Heart right ventricle (tissue), 16 donors: ENCODE data around the gene LIN7B. TPM values are rescaled to one million over a fixed set of nuclear protein-coding genes. Genes with fewer than 3 reads are reported as not detected.

Experiments
- ATAC-seq, 8 donors: fragments of 200-7000 bp; cut with Tn5 transposase; one replicate each; pipeline ENCODE4 v1.9.1; 2020; ENCODE audit warnings: mild to moderate bottlenecking in 8 of 8, moderate library complexity in 8 of 8, moderate number of reproducible peaks in 1 of 8
- DNase-seq, 2 donors: peaks; one replicate each; pipeline ENCODE4 v3.0.0-alpha.2; 2020
- H3K27ac ChIP-seq, 10 donors: fragments of 200-600 bp; sonication (generic) in 2 of 10; one replicate each; pipeline versions ENCODE4 v1.5.0 to v1.8.0; 2020 to 2022; ENCODE audit warnings: mild to moderate bottlenecking in 3 of 10
- H3K27me3 ChIP-seq, 7 donors: fragments of 200-600 bp; one replicate each; pipeline ENCODE4 v1.8.0; 2021 to 2022; ENCODE audit warnings: mild to moderate bottlenecking in 2 of 7
- H3K36me3 ChIP-seq, 9 donors: fragments of 200-600 bp; sonication (generic) in 1 of 9; one replicate each; pipeline versions ENCODE4 v1.5.0 to v1.8.0; 2020 to 2022; ENCODE audit warnings: mild to moderate bottlenecking in 2 of 9
- H3K4me1 ChIP-seq, 9 donors: fragments of 200-600 bp; sonication (generic) in 1 of 9; one replicate each; pipeline versions ENCODE4 v1.5.0 to v1.8.0; 2020 to 2022; ENCODE audit warnings: mild to moderate bottlenecking in 4 of 9
- H3K4me3 ChIP-seq, 10 donors: fragments of 200-600 bp; sonication (generic) in 2 of 10; one replicate each; pipeline versions ENCODE4 v1.5.0 to v1.8.0; 2020 to 2022; ENCODE audit warnings: mild to moderate bottlenecking in 7 of 10, moderate library complexity in 2 of 10
- H3K9me3 ChIP-seq, 11 donors: fragments of 200-600 bp in 10 of 11; sonication (generic) in 2 of 11; one replicate each; pipeline versions ENCODE4 v1.5.0 to v1.8.0; 2013 to 2022; ENCODE audit warnings: mild to moderate bottlenecking in 2 of 11, control low read depth in 1 of 11, moderate library complexity in 1 of 11
- WGBS, 2 donors: extraction: QIAGEN DNeasy Blood & Tissue Kit; methylation state at CpG; one replicate each; pipeline ENCODE4 v1.1.7; 2013; ENCODE audit warnings: inconsistent platforms in 1 of 2; 5-methylcytosine and 5-hydroxymethylcytosine counted together
- intact Hi-C, 10 donors: fragments of 100-400 bp; cut with DNase I; formaldehyde crosslinking; loops; one replicate each; pipeline versions ENCODE4 v1.11.1 to v1.14.2; 2022
- polyA plus RNA-seq, 2 donors: library from polyadenylated mRNA; stranded (reverse); fragments of 200-250 nt; gene quantifications; one replicate each; pipeline ENCODE4 v1.2.3, GENCODE V29; 2013
- total RNA-seq, 10 donors: library from RNA; stranded (reverse); fragmentation: NEBNext Ultra II Directional in 3 of 10; extraction: Animal tissue kit (Norgen Biotek cat#: 25700) in 3 of 10; gene quantifications; one replicate each; pipeline versions ENCODE4 v1.2.1 to v1.2.4, GENCODE V29; 2021 to 2023
- TF ChIP-seq, protein P1 (sequence below), 9 donors: fragments of 200-600 bp; sonication (generic) in 2 of 9; IDR thresholded peaks; one replicate each; pipeline versions ENCODE4 v1.5.0 to v1.8.0; 2021 to 2022; ENCODE audit warnings: antibody characterized with exemption in 9 of 9, mild to moderate bottlenecking in 5 of 9, moderate library complexity in 1 of 9
- donor health status: Arrhythmogenic right ventricular cardiomyopathy.
- donor health status: ischemic (EF 13 %, LVEDD 7.1; RV severe dilation, severe dysfunction).
- donor health status: healthy with polysubstance abuse.
- donor health status: DM: no; HTN: yes; CAD: no.
- donor health status: DM: no; HTN: no; CAD: no.
- donor health status: ischemic (EF 25% LVEDD 6.9; RV normal size, moderate dysfunction).
- donor health status: ischemic (EF 25% LVEDD 5.7; RV mildly dilated, moderate dysfunction).
- donor health status: healthy.
- donor health status: DM: yes; HTN: yes; CAD: no.
- donor health status: Ischemic cardiomyopathy.
- donor health status: ischemic (EF 35%, LVEDD 5.7; RV mildly dilated, moderate dysfunction).
- donor health status: nonischemic (EF 11% LVEDD 7.7; RV severe dilation, severe dysfunction).
- donor health status: DM: yes; HTN: yes; CAD: no.
- donor health status: PGD.
- donor health status: ischemic (EF 29% LVEDD 5.4; RV normal size, mild dysfunction).
- donor health status: nonischemic (EF 23%, LVEDD 6.1; RV moderate dilation, normal function).

LIN7B gene
- total and polyA plus RNA-seq, 12 donors = 17.6 to 38.5 (median 23.5) TPM

DNA sequence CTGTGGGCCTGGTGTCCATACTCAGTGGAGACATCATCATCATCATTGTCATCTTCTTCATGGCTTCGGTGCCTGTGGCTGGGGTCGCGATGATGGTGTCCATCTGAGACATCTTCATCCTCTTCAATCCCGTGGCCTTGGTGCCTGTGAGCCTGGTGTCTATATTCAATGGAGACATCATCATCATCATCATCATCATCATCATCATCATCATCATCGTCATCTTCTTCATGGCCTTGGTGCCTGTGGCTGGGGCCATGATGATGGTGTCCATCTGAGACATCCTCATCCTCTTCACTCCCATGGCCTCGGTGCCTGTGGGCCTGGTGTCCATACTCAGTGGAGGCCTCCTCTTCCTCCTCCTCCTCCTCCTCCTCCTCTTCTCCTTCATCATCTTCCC lies 40.1 kb downstream of the LIN7B start:
- DNase-seq (no peak), ATAC-seq (no peak)
- H3K27ac ChIP-seq = peak overlapping the region in 8 of 10 donors; percentile 89 to 99 (median 96)
- TF ChIP-seq, protein P1, sequence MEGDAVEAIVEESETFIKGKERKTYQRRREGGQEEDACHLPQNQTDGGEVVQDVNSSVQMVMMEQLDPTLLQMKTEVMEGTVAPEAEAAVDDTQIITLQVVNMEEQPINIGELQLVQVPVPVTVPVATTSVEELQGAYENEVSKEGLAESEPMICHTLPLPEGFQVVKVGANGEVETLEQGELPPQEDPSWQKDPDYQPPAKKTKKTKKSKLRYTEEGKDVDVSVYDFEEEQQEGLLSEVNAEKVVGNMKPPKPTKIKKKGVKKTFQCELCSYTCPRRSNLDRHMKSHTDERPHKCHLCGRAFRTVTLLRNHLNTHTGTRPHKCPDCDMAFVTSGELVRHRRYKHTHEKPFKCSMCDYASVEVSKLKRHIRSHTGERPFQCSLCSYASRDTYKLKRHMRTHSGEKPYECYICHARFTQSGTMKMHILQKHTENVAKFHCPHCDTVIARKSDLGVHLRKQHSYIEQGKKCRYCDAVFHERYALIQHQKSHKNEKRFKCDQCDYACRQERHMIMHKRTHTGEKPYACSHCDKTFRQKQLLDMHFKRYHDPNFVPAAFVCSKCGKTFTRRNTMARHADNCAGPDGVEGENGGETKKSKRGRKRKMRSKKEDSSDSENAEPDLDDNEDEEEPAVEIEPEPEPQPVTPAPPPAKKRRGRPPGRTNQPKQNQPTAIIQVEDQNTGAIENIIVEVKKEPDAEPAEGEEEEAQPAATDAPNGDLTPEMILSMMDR (IDR thresholded peaks at IDR 0.05) = no peak
- H3K36me3 ChIP-seq = no peaks in the 10 kb centered on the region
- H3K4me1 ChIP-seq = peaks cover 5 to 44% (median 35%) of the 10 kb centered on the region in 9 donors
- peaks cover 0 to 41% (median 0%) of the 10 kb centered on the region in 7 donors for H3K27me3 ChIP-seq
- 82 to 83% methylated on average over 6 of the region's 6 CpGs for WGBS, 2 donors
- no peaks in the 10 kb centered on the region for H3K9me3 ChIP-seq
- intact Hi-C loops = loop anchor here in 3 of 10 donors (5.0 to 10.0 kb wide), 3 partner anchors 37 to 159 kb away; partner anchors contain the start of genes C19orf73 (in 1 of the 3), GYS1 (in 1 of the 3), PPFIA3 (in 1 of the 3) and RUVBL2 (in 1 of the 3)
- H3K4me3 ChIP-seq = peak overlapping the region; percentile 21 to 91 (median 64)

DNA sequence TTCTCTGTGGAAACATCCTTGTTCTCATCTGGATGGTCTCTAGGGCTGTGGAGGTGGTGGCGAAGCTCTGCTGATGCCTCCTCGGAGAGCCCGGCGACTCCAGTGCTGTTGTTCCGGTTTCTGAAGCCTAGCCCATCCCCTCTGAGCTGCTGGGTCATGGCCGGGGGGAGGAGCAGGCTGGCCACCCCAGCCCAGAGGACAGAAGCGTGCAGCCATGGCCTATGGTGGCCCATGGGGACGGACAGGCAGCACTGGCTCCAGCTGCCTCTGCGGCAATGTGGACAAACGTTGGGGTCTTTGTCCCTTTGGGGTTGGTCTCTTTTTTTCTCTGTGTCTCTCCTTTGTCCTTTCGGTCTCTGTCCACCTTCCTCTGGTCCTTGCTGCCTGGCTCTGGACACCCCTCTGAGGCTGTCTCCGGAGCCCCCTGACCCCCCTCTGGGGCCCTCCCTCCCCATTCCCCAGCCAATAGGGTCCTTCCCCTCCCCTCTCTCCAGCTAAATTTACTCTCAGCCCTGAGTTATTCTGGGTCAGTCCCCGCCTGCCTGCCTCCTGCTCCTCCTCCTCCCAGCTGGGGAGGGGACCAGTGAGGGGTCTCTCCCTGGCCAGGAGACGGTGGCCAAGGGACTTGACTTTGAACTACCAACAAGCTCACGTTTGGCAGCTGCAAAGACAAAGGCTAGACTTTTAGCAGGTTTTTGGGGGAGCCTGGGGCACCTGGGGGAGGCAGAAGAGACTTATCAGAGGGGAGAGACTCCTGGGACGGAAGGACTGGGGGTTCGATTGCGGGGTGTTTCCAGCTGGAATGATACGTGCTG lies 41.0 kb downstream of the LIN7B start, which contains the start of gene HRC:
TSS of gene HRC (minus strand) at position 392 of the 815 bp plus-strand sequence. CDS start at position 233, 159 bp downstream.
- 20 to 32% methylated on average over 18 to 19 of the region's 19 CpGs for WGBS, 2 donors
- H3K36me3 ChIP-seq = peaks cover 0 to 8% (median 0%) of the 10 kb centered on the region in 9 donors
- DNase-seq = peak; percentile 74 to 84
- peaks cover 0 to 32% (median 0%) of the 10 kb centered on the region in 7 donors for H3K27me3 ChIP-seq
- H3K27ac ChIP-seq = peak within 1 kb of the TSS; percentile 85 to 99 (median 96)
- intact Hi-C loops = loop anchor here in 5 of 10 donors (5.0 to 10.0 kb wide), 4 partner anchors 38 to 518 kb away; partner anchors contain the start of genes C19orf73 (in 2 of the 5), PPFIA3 (in 2 of the 5), DBP (in 1 of the 5) and GYS1 (in 1 of the 5)
- TF ChIP-seq, protein P1 (IDR thresholded peaks at IDR 0.05) = no peak
- peaks cover 9 to 47% (median 38%) of the 10 kb centered on the region in 9 donors for H3K4me1 ChIP-seq
- ATAC-seq = peak; percentile 56 to 77 (median 68)
- H3K4me3 ChIP-seq = peak within 1 kb of the TSS; percentile 21 to 91 (median 64)
- H3K9me3 ChIP-seq = no peaks in the 10 kb centered on the region

DNA sequence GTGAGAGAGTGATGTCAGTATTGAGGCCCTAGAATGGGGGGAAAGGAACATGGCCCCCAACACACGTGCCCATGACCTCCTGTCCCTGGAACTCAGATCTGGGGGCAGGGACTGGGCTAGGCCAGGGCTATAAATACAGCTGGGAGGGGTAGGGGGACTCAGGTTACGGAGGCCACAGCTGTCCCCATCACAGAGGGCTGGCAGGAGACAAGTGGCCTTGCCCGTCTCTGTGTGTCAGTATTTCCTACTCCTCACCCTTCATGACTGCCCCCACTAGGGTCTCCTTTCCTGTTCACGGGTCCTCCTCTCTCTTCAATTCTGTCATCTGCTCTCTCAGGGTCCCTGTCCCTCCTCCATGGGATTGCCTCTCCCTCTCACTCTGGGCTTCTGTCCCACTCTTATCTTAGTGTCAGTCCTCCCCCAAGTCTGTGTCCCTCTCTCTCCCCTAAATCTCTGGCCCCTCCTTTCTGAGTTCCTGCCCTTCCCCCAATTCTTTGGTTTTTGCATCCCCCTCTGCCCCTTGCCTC lies 41.7 kb downstream of the LIN7B start:
- H3K4me1 ChIP-seq = peaks cover 11 to 48% (median 38%) of the 10 kb centered on the region in 9 donors
- ATAC-seq (peak; percentile 31 to 77 (median 64)), DNase-seq (peak; percentile 50 to 74)
- peak overlapping the region; percentile 85 to 99 (median 96) for H3K27ac ChIP-seq
- 17 to 38% methylated on average over 4 of the region's 4 CpGs for WGBS, 2 donors
- peaks cover 0 to 26% (median 0%) of the 10 kb centered on the region in 7 donors for H3K27me3 ChIP-seq
- intact Hi-C loops = loop anchor here in 5 of 10 donors (5.0 to 10.0 kb wide), 4 partner anchors 39 to 519 kb away; partner anchors contain the start of genes C19orf73 (in 2 of the 5), PPFIA3 (in 2 of the 5), DBP (in 1 of the 5) and GYS1 (in 1 of the 5)
- TF ChIP-seq, protein P1 (IDR thresholded peaks at IDR 0.05) = no peak
- no peaks in the 10 kb centered on the region for H3K9me3 ChIP-seq
- H3K4me3 ChIP-seq = peak overlapping the region in 9 of 10 donors; percentile 35 to 91 (median 67)
- peaks cover 0 to 10% (median 0%) of the 10 kb centered on the region in 9 donors for H3K36me3 ChIP-seq
